ENCODE measurements around the gene ADAM8.
"Not testable (repeated sequence)": the region's sequence is repeated elsewhere in the genome, so short reads cannot be mapped to it uniquely, and the experiment has no call there.

ADAM8 gene

GRCh38 chr10:133237588-133238465, 38.8 kb downstream of the ADAM8 start, which contains the start of gene VENTX:
Gene VENTX (plus strand): TSS chr10:133237855. CDS start chr10:133237915, 60 bp downstream.
- TF ChIP-seq POLR2A (IDR thresholded peaks at IDR 0.05; ENCODE audit: low read depth, low read length): no peak
- TF ChIP-seq PAX5 (IDR thresholded peaks at IDR 0.05; ENCODE audit: insufficient read depth, low read length, severe bottlenecking): no peak
- no peak for TF ChIP-seq POU2F2 (IDR thresholded peaks at IDR 0.05; ENCODE audit: low read depth, low read length)
- TF ChIP-seq POLR2AphosphoS5 (IDR thresholded peaks at IDR 0.05; ENCODE audit: low read depth, low read length): no peak
- no peak for TF ChIP-seq TAF1 (IDR thresholded peaks at IDR 0.05; ENCODE audit: low read depth, low read length)
- no peak for FAIRE-seq
- DNase-seq (ENCODE audit: insufficient read length, low spot score): no peak

- no peak for DNase-seq (ENCODE audit: insufficient read length, low spot score)
- no peak for FAIRE-seq
Observed at GRCh38 chr10:133237241-133237587, 39.5 kb downstream of the ADAM8 start.

GRCh38 chr10:133236401-133237240, 40.0 kb downstream of the ADAM8 start:
- TF ChIP-seq PAX5 (IDR thresholded peaks at IDR 0.05; ENCODE audit: insufficient read depth, low read length, severe bottlenecking): no peak
- no peak for TF ChIP-seq POU2F2 (IDR thresholded peaks at IDR 0.05; ENCODE audit: low read depth, low read length)
- TF ChIP-seq SPI1 (IDR thresholded peaks at IDR 0.05; ENCODE audit: low read depth, low read length): no peak
- no peak for TF ChIP-seq POLR2AphosphoS5 (IDR thresholded peaks at IDR 0.05; ENCODE audit: low read depth, low read length)
- no peak for TF ChIP-seq TAF1 (IDR thresholded peaks at IDR 0.05; ENCODE audit: low read depth, low read length)
- TF ChIP-seq POLR2A (IDR thresholded peaks at IDR 0.05; ENCODE audit: low read depth, low read length): no peak
- no peak for FAIRE-seq
- DNase-seq (ENCODE audit: insufficient read length, low spot score): no peak

More at GRCh38 chr10:133237241-133237587, 39.5 kb downstream of the ADAM8 start:
- TF ChIP-seq PAX5 (IDR thresholded peaks at IDR 0.05; ENCODE audit: insufficient read depth, low read length, severe bottlenecking): no peak
- TF ChIP-seq POLR2AphosphoS5 (IDR thresholded peaks at IDR 0.05; ENCODE audit: low read depth, low read length): no peak
- TF ChIP-seq TAF1 (IDR thresholded peaks at IDR 0.05; ENCODE audit: low read depth, low read length): no peak
- TF ChIP-seq SPI1 (IDR thresholded peaks at IDR 0.05; ENCODE audit: low read depth, low read length): no peak
- no peak for TF ChIP-seq POU2F2 (IDR thresholded peaks at IDR 0.05; ENCODE audit: low read depth, low read length)
- TF ChIP-seq POLR2A (IDR thresholded peaks at IDR 0.05; ENCODE audit: low read depth, low read length): no peak

- no peak for TF ChIP-seq SPI1 (IDR thresholded peaks at IDR 0.05; ENCODE audit: low read depth, low read length)
- TF ChIP-seq POU2F2 (IDR thresholded peaks at IDR 0.05; ENCODE audit: low read depth, low read length): no peak
- no peak for TF ChIP-seq POLR2AphosphoS5 (IDR thresholded peaks at IDR 0.05; ENCODE audit: low read depth, low read length)
- no peak for DNase-seq (ENCODE audit: insufficient read length, low spot score)
- FAIRE-seq: no peak
Observed at GRCh38 chr10:133235932-133236331, 40.7 kb downstream of the ADAM8 start.

- DNase-seq (ENCODE audit: insufficient read length, low spot score): no peak
- FAIRE-seq: no peak
- TF ChIP-seq POLR2AphosphoS5 (IDR thresholded peaks at IDR 0.05; ENCODE audit: low read depth, low read length) (no peak), PAX5 (IDR thresholded peaks at IDR 0.05; ENCODE audit: insufficient read depth, low read length, severe bottlenecking) (no peak), POLR2A (IDR thresholded peaks at IDR 0.05; ENCODE audit: low read depth, low read length) (no peak), POU2F2 (IDR thresholded peaks at IDR 0.05; ENCODE audit: low read depth, low read length) (no peak), TAF1 (IDR thresholded peaks at IDR 0.05; ENCODE audit: low read depth, low read length) (no peak), SPI1 (IDR thresholded peaks at IDR 0.05; ENCODE audit: low read depth, low read length) (no peak)
Observed at GRCh38 chr10:133235265-133235855, 41.3 kb downstream of the ADAM8 start.

GRCh38 chr10:133234796-133235195, 41.9 kb downstream of the ADAM8 start:
- DNase-seq (ENCODE audit: insufficient read length, low spot score); FAIRE-seq: not testable (repeated sequence)

- FAIRE-seq (no peak), DNase-seq (ENCODE audit: insufficient read length, low spot score) (no peak)
- no peak for TF ChIP-seq PAX5 (IDR thresholded peaks at IDR 0.05; ENCODE audit: insufficient read depth, low read length, severe bottlenecking)
- TF ChIP-seq POLR2AphosphoS5 (IDR thresholded peaks at IDR 0.05; ENCODE audit: low read depth, low read length): no peak
- no peak for TF ChIP-seq SPI1 (IDR thresholded peaks at IDR 0.05; ENCODE audit: low read depth, low read length)
Observed at GRCh38 chr10:133231946-133232574, 44.6 kb downstream of the ADAM8 start.

- TF ChIP-seq POLR2AphosphoS5 (IDR thresholded peaks at IDR 0.05; ENCODE audit: low read depth, low read length) (no peak), SPI1 (IDR thresholded peaks at IDR 0.05; ENCODE audit: low read depth, low read length) (no peak), PAX5 (IDR thresholded peaks at IDR 0.05; ENCODE audit: insufficient read depth, low read length, severe bottlenecking) (no peak), TAF1 (IDR thresholded peaks at IDR 0.05; ENCODE audit: low read depth, low read length) (no peak), POU2F2 (IDR thresholded peaks at IDR 0.05; ENCODE audit: low read depth, low read length) (no peak), POLR2A (IDR thresholded peaks at IDR 0.05; ENCODE audit: low read depth, low read length) (no peak)
Observed at GRCh38 chr10:133231244-133231945, 45.3 kb downstream of the ADAM8 start.

More at GRCh38 chr10:133231244-133231945, 45.3 kb downstream of the ADAM8 start:
- FAIRE-seq (no peak), DNase-seq (ENCODE audit: insufficient read length, low spot score) (no peak)
